HG02610 (cell line): Measurements from ENCODE around the gene AP1B1.

Experiments
- ATAC-seq: cut with Tn5 transposase; IDR thresholded peaks from one replicate; pipeline ENCODE4 v1.9.1; 2021; ENCODE audit warnings: mild to moderate bottlenecking, moderate library complexity; ENCODE audit not compliant: unreplicated experiment

The AP1B1 gene

DNA sequence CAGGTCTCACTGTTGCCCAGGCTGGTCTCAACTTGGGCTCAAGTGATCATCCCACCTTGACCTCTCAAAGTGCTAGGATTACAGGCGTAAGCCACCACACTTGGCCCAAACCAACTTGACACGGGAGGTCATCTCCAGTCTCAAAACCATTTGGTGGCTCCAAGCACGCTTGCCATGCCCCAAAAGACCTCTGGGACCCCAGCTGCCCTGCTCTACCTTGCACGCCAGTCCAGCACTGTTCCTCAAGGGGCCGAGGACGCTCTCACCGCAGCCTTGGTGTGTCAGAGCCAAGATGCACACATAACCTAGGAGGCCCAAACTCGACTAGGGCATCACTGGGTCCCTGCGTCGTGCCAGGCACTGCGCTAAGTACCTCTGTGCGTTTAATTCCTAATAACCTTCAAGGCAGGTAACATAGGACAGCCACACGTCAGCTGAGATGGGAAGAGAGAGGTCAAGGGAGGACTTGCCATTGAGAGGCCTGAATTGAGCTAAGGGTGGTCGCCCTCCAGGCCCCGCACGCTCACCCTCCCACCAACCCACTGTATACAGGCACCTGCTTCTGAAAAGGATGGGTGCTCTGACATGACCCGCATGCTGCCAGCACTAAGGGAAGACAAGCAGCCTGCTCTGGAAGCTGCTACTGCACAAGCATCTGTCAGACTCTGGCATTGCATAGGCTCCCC, 86.5 kb downstream of the AP1B1 start:
- no peak for ATAC-seq

DNA sequence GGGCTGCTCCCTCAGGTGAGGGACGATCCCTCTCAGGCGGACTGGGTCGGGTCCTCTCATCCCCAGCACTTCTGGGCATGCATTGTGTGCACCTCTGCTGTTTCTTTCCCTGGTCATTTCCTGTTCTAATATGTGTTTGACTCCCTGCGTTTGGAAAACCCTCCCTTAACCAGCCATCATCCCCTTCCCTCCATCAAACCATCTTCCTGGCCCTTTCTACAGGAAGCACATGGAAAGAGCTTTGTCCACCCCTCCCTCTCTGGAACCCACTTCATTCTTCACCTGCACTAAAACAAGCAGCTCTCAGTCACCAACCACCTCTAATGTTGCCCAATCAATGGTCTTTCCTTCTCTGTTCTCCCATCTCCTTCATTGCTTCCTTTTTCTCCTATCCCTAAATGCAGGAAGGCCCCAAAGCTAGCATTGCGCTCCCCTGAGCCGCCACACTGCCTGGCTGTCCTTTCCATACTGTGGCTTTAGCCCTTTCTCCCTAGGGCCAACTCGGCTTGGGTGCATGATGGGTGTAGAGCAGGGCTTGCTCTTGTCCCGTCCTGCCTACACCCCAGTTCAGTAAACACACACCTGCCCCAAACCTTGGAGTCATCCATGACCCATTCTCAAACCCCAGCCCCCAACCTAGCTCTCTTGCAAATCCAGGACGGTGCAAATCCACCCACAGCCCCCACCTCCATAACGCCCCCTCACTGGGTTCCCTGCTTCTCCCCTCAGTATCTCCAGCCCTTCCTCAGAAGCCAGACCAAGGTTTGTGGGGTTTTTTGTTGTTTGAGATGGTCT, 87.4 kb downstream of the AP1B1 start:
- no peak for ATAC-seq

- ATAC-seq, result no peak
Measured at GRCh38 chr22:29300467-29300806, 87.9 kb downstream of the AP1B1 start.

DNA sequence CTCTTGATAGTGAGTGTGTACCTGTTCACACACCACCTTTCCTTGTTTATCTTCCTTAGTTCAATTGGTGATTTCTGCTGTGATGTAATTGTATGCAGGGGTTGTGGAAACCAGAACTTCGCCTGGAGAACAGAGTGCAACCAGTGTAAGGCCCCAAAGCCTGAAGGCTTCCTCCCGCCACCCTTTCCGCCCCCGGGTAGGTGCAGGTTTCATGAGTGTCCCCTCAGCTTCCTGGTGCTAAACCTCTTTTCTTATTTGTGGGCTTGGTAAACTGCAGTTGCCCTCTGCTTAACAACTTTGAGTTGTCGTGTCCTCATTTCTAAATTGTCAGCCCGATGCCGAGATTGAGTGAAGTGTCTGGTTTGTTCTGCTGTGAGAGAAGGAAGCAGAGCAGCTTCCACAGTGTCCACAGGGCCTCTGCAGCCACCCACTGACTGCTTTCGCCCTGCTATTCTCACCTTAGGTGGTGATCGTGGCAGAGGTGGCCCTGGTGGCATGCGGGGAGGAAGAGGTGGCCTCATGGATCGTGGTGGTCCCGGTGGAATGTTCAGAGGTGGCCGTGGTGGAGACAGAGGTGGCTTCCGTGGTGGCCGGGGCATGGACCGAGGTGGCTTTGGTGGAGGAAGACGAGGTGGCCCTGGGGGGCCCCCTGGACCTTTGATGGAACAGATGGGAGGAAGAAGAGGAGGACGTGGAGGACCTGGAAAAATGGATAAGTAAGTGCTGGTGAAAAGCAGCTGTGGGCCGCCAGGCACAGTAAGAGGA, 89.1 kb downstream of the AP1B1 start:
- no peak for ATAC-seq

DNA sequence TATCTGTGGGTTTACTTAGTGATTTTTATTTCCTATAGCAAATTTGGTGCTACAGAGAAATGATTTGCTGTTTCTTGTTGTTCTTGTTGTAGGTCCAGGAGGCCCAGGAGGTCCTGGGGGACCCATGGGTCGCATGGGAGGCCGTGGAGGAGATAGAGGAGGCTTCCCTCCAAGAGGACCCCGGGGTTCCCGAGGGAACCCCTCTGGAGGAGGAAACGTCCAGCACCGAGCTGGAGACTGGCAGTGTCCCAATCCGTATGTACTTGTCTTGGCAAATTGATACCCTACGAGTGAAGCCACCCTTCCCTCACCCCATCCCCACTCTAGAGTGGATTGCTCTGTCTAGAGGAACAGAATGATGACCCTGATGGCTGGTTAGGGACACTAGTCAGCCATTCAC, 89.7 kb downstream of the AP1B1 start:
- ATAC-seq, result no peak

- no peak for ATAC-seq
Measured at GRCh38 chr22:29292379-29292778, 96.0 kb downstream of the AP1B1 start.

- ATAC-seq, result no peak
Measured at GRCh38 chr22:29291215-29291614, 97.2 kb downstream of the AP1B1 start.

DNA sequence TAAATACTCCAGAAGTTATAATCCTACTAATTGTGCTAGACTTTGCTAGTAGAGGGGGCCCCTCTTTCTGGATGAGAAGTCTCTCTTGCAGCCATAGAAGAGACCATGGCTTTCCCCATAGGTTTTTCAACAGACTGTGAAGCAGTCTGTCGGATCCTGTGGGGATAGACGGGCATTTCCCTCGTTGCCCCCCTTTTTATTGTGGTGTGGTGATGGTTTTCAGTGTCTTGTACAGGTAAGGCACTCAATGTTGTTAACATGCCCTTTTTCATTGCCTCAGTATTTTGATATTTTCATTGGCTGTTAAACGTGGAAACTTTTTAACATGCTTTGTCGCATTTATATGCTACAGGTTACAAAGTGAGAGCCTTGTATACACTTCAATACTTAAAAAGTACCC, 98.3 kb downstream of the AP1B1 start:
- no peak for ATAC-seq

GRCh38 chr22:29288837-29289236, 99.5 kb downstream of the AP1B1 start:
- ATAC-seq, result no peak

GRCh38 chr22:29284196-29284595, 104.2 kb downstream of the AP1B1 start:
- no peak for ATAC-seq

DNA sequence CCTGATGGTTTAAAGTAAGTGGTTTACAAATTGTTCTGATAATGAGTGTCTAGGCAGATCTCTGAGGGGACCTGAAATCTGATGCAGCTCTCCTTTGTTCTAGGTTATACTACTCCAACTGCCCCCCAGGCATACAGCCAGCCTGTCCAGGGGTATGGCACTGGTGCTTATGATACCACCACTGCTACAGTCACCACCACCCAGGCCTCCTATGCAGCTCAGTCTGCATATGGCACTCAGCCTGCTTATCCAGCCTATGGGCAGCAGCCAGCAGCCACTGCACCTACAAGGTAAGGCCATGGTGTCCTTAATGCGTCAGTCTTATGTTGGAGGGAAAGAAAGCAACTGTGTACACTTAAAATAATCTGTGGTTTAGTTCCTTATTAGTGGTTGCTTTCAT, 110.4 kb downstream of the AP1B1 start:
- ATAC-seq, result no peak
